Glutamatergic neuron (in vitro differentiated cells): ENCODE data around the gene RHEX. TPM values are rescaled to one million over a fixed set of nuclear protein-coding genes. Genes with fewer than 3 reads are reported as not detected.

ENCODE experiments used
- DNase-seq: peaks from one replicate; pipeline ENCODE4 v3.0.0; 2022
- H3K27ac Mint-ChIP-seq: one replicate; pipeline ENCODE4 v1.8.0; 2020; ENCODE audit warnings: mild to moderate bottlenecking, mixed read lengths, inconsistent platforms; ENCODE audit not compliant: unreplicated experiment
- H3K27me3 Mint-ChIP-seq: one replicate; pipeline ENCODE4 v1.8.0; 2020; ENCODE audit warnings: mild to moderate bottlenecking, moderate library complexity, mixed read lengths, inconsistent platforms; ENCODE audit not compliant: unreplicated experiment
- H3K36me3 Mint-ChIP-seq: one replicate; pipeline ENCODE4 v1.8.0; 2020; ENCODE audit warnings: mild to moderate bottlenecking, mixed read lengths, inconsistent platforms; ENCODE audit not compliant: unreplicated experiment
- H3K4me1 Mint-ChIP-seq: one replicate; pipeline ENCODE4 v1.8.0; 2020; ENCODE audit warnings: mild to moderate bottlenecking, low read depth, mixed read lengths, inconsistent platforms; ENCODE audit not compliant: unreplicated experiment
- H3K4me3 Mint-ChIP-seq: one replicate; pipeline ENCODE4 v1.8.0; 2020; ENCODE audit warnings: mild to moderate bottlenecking, mixed read lengths, inconsistent platforms; ENCODE audit not compliant: unreplicated experiment
- H3K9me3 Mint-ChIP-seq: one replicate; pipeline ENCODE4 v1.8.0; 2020; ENCODE audit warnings: mild to moderate bottlenecking, moderate library complexity, mixed read lengths, inconsistent platforms; ENCODE audit not compliant: unreplicated experiment
- total RNA-seq: library from RNA; stranded (reverse); fragmentation: NEBNext Ultra II Directional; extraction: Animal tissue kit (Norgen Biotek cat#: 25700); gene quantifications from one replicate; pipeline ENCODE4 v1.2.1, GENCODE V29; 2021; ENCODE audit not compliant: unreplicated experiment
- TF ChIP-seq, protein P1 (sequence below): fragments of 200-600 bp; sonication (generic); IDR thresholded peaks from one replicate; pipeline ENCODE4 v1.5.0; 2021; ENCODE audit not compliant: partially characterized antibody, unreplicated experiment

Gene RHEX
- total RNA-seq, 1 donor from 2014 or later = not detected

DNA sequence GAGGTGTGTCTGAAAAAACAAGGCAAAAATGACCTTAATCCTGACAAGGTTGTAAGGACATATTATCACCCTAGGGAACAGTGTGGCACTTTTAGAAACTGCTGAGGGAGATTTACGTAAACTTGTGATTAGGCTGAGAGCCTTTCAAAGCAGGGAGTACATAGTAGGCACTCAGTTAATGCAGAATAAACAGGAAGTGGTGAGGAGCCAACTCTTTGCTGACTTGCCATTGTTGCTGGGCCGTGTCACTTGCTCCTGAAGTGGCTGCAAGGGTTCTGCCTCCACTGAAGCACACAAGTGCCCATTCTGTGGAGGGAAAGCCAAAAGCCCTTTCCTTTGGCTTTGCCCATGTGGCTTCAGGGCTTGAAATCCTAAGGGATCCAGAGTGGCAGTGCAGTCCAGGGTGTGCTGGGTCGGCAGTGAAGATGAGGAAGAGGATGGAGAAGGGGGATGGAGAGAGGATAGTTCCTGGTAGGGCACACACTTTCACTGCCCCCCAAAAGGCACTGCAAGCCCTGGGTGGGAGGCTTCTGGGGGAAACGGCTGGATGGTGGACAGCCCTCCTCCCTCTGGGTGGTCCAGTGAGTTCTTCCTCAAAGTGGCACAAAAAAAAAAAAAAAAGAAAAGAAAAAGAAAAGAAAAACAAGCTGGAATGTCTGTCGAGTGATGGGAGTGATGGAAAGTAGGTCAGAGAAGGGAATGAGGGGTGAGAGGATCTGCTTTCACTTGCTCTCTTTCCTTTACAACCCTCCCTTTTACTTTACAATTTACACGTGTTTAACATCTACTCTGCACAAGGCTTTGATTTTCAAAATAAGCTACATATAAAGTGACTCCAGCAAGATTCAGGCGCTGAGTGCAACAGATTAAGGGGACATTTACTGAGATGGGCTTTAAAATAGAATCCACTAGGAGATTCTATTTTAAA, 13.7 kb upstream of the RHEX start:
- no peaks in the 10 kb centered on the region for H3K36me3 Mint-ChIP-seq
- no peak overlapping the region for H3K27ac Mint-ChIP-seq
- no peak for DNase-seq
- TF ChIP-seq, protein P1, sequence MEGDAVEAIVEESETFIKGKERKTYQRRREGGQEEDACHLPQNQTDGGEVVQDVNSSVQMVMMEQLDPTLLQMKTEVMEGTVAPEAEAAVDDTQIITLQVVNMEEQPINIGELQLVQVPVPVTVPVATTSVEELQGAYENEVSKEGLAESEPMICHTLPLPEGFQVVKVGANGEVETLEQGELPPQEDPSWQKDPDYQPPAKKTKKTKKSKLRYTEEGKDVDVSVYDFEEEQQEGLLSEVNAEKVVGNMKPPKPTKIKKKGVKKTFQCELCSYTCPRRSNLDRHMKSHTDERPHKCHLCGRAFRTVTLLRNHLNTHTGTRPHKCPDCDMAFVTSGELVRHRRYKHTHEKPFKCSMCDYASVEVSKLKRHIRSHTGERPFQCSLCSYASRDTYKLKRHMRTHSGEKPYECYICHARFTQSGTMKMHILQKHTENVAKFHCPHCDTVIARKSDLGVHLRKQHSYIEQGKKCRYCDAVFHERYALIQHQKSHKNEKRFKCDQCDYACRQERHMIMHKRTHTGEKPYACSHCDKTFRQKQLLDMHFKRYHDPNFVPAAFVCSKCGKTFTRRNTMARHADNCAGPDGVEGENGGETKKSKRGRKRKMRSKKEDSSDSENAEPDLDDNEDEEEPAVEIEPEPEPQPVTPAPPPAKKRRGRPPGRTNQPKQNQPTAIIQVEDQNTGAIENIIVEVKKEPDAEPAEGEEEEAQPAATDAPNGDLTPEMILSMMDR = no peak
- H3K4me3 Mint-ChIP-seq = no peak overlapping the region
- H3K27me3 Mint-ChIP-seq = no peaks in the 10 kb centered on the region
- H3K9me3 Mint-ChIP-seq = no peaks in the 10 kb centered on the region
- H3K4me1 Mint-ChIP-seq = no peaks in the 10 kb centered on the region

DNA sequence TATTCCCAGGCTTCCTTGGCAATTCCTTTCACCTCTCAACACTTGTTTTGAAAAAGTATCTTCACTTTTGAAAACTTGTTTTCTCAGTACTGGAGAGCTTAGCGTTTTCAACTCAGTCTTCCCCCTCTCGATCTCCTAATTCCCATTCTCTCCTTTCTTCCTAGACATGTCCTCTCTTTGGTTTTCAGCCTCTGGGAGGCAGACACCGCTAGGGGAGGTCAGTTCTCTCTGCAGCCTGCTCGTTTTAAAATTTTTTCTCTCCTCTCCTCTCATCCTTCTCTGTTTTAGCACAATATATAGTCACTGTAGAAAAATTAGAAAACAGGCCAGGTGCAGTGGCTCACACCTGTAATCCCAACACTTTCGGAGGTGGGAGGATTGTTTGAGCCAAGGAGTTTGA, 12.6 kb upstream of the RHEX start:
- Mint-ChIP-seq H3K27ac (no peak overlapping the region), H3K36me3 (no peaks in the 10 kb centered on the region), H3K4me1 (no peaks in the 10 kb centered on the region), H3K4me3 (no peak overlapping the region), H3K9me3 (no peaks in the 10 kb centered on the region), H3K27me3 (no peaks in the 10 kb centered on the region)
- TF ChIP-seq, protein P1 = no peak
- DNase-seq = no peak

GRCh38 chr1:206041640-206042039, 11.3 kb upstream of the RHEX start:
- no peak overlapping the region for H3K27ac Mint-ChIP-seq
- no peaks in the 10 kb centered on the region for H3K9me3 Mint-ChIP-seq
- DNase-seq = no peak
- no peak overlapping the region for H3K4me3 Mint-ChIP-seq
- no peaks in the 10 kb centered on the region for H3K27me3 Mint-ChIP-seq
- H3K36me3 Mint-ChIP-seq = no peaks in the 10 kb centered on the region
- H3K4me1 Mint-ChIP-seq = no peaks in the 10 kb centered on the region
- TF ChIP-seq, protein P1 = no peak

GRCh38 chr1:206047271-206047670, 5.7 kb upstream of the RHEX start:
- TF ChIP-seq, protein P1 = no peak
- Mint-ChIP-seq H3K27me3 (peaks cover 2% of the 10 kb centered on the region), H3K4me1 (no peaks in the 10 kb centered on the region), H3K4me3 (no peak overlapping the region), H3K36me3 (no peaks in the 10 kb centered on the region), H3K9me3 (no peaks in the 10 kb centered on the region), H3K27ac (no peak overlapping the region)
- no peak for DNase-seq

GRCh38 chr1:206048582-206048981, 4.4 kb upstream of the RHEX start:
- Mint-ChIP-seq H3K27ac (no peak overlapping the region), H3K36me3 (peaks cover 5% of the 10 kb centered on the region), H3K4me1 (no peaks in the 10 kb centered on the region), H3K4me3 (no peak overlapping the region), H3K9me3 (no peaks in the 10 kb centered on the region), H3K27me3 (peaks cover 2% of the 10 kb centered on the region)
- no peak for DNase-seq
- TF ChIP-seq, protein P1 = no peak
